ENCODE data around the gene AICDA.
A peak's percentile ranks its signal among the peaks of the same experiment; 100 is the strongest.
"Not testable (repeated sequence)": the region's sequence is repeated elsewhere in the genome, so short reads cannot be mapped to it uniquely, and the experiment has no call there.

AICDA gene

GRCh38 chr12:8615206-8615605 is 2.5 kb upstream of the AICDA start:
- TF ChIP-seq, protein P1, sequence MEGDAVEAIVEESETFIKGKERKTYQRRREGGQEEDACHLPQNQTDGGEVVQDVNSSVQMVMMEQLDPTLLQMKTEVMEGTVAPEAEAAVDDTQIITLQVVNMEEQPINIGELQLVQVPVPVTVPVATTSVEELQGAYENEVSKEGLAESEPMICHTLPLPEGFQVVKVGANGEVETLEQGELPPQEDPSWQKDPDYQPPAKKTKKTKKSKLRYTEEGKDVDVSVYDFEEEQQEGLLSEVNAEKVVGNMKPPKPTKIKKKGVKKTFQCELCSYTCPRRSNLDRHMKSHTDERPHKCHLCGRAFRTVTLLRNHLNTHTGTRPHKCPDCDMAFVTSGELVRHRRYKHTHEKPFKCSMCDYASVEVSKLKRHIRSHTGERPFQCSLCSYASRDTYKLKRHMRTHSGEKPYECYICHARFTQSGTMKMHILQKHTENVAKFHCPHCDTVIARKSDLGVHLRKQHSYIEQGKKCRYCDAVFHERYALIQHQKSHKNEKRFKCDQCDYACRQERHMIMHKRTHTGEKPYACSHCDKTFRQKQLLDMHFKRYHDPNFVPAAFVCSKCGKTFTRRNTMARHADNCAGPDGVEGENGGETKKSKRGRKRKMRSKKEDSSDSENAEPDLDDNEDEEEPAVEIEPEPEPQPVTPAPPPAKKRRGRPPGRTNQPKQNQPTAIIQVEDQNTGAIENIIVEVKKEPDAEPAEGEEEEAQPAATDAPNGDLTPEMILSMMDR (conservative IDR thresholded peaks at IDR 0.05; ENCODE audit: control insufficient read depth, insufficient read depth, low read depth, low read length), result no peak
- DNase-seq (ENCODE audit: low read depth), result no peak
- H3K4me3 ChIP-seq (ENCODE audit: control insufficient read depth, low read depth, low read length), result no peak overlapping the region

GRCh38 chr12:8613881-8614280 is 1.2 kb upstream of the AICDA start:
- H3K4me3 ChIP-seq (ENCODE audit: control insufficient read depth, low read depth, low read length), result not testable (repeated sequence)

DNA sequence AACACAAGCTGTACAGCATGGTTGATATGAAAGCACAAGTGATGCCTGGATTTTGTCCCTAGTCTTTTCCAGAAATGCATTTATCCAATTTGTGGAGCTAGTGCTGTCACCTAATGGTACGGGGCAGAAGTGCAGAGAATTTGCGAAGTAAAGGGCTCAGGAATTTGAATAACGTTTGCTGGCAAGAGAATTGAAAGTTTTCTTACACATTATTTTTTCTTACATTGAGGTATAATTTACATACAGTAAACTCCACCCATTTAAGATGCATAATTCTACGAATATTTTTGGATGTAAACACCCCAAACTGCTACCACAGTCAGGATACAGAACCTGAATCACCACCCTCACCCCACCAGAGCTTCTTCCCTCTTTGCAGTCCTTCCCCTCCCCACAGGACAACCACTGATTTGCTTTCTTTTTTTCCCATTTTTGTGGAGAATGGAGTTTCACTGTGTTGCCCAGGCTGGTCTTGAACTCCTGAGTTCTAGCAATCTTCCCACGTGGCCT is 3.5 kb downstream of the AICDA start:
- peak; percentile 54 for DNase-seq (ENCODE audit: low read depth)
- TF ChIP-seq, protein P1 (conservative IDR thresholded peaks at IDR 0.05; ENCODE audit: control insufficient read depth, insufficient read depth, low read depth, low read length), result peak; percentile 77
- no peak overlapping the region for H3K4me3 ChIP-seq (ENCODE audit: control insufficient read depth, low read depth, low read length)

More at GRCh38 chr12:8613881-8614280, 1.2 kb upstream of the AICDA start:
- DNase-seq (ENCODE audit: low read depth), result not testable (repeated sequence)

GRCh38 chr12:8606890-8607289 is 5.8 kb downstream of the AICDA start:
- DNase-seq (ENCODE audit: low read depth), result no peak
- TF ChIP-seq, protein P1 (conservative IDR thresholded peaks at IDR 0.05; ENCODE audit: control insufficient read depth, insufficient read depth, low read depth, low read length), result no peak
- no peak overlapping the region for H3K4me3 ChIP-seq (ENCODE audit: control insufficient read depth, low read depth, low read length)

GRCh38 chr12:8605057-8605456 is 7.6 kb downstream of the AICDA start:
- TF ChIP-seq, protein P1 (conservative IDR thresholded peaks at IDR 0.05; ENCODE audit: control insufficient read depth, insufficient read depth, low read depth, low read length), result no peak
- H3K4me3 ChIP-seq (ENCODE audit: control insufficient read depth, low read depth, low read length), result no peak overlapping the region
- no peak for DNase-seq (ENCODE audit: low read depth)

- TF ChIP-seq, protein P1 (conservative IDR thresholded peaks at IDR 0.05; ENCODE audit: control insufficient read depth, insufficient read depth, low read depth, low read length), result peak; percentile 10
- DNase-seq (ENCODE audit: low read depth), result no peak
Measured at GRCh38 chr12:8603856-8604255, 8.8 kb downstream of the AICDA start.

DNA sequence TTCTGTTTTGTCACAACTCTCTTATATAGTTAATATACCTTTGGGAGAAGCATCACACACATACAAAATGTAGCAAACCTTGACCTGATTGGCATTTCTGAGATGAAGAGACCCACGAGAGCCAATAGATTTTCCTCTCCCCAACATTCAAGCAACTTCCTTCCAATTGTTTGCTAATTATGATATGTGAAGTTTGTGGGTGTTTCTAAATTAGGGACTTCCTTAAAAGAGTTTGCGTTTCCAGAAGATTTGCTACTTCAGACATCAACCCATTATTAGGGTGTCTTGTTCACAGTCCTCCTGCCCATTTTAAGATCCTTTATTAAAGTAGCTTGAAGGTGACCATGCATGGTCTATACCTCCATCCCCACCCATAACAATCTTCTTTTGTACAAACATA is 9.4 kb downstream of the AICDA start:
- TF ChIP-seq, protein P1 (conservative IDR thresholded peaks at IDR 0.05; ENCODE audit: control insufficient read depth, insufficient read depth, low read depth, low read length), result no peak
- H3K4me3 ChIP-seq (ENCODE audit: control insufficient read depth, low read depth, low read length), result no peak overlapping the region
- DNase-seq (ENCODE audit: low read depth), result no peak

More at GRCh38 chr12:8603856-8604255, 8.8 kb downstream of the AICDA start:
- H3K4me3 ChIP-seq (ENCODE audit: control insufficient read depth, low read depth, low read length), result no peak overlapping the region

Data from fibroblast of mammary gland (primary cell).